Neural cell (in vitro differentiated cells): Measurements from ENCODE around the gene ARL14EPL.

Experiments
- CTCF ChIP-seq: fragments of 450-650 bp; IDR thresholded peaks from 2 replicates; pipeline ENCODE4 v1.5.1; 2014; ENCODE audit warnings: antibody characterized with exemption, mild to moderate bottlenecking, moderate library complexity; ENCODE audit not compliant: poor library complexity, severe bottlenecking
- EZH2 ChIP-seq: fragments of 200-600, 300-800 bp; shearing (Covaris generic), sonication (generic); IDR thresholded peaks from 2 replicates; pipeline ENCODE4 v1.6.1; 2014; ENCODE audit warnings: antibody characterized with exemption, low read length, borderline replicate concordance, mild to moderate bottlenecking; ENCODE audit not compliant: insufficient read depth, poor library complexity, severe bottlenecking
- MXI1 ChIP-seq: fragments of 450-650 bp; conservative IDR thresholded peaks from 2 replicates; pipeline ENCODE4 v1.6.1; 2014; ENCODE audit warnings: antibody characterized with exemption, mild to moderate bottlenecking; ENCODE audit not compliant: poor library complexity, severe bottlenecking
- POLR2AphosphoS5 ChIP-seq: IDR thresholded peaks from 2 replicates; pipeline ENCODE4 v1.6.1; 2012
- RAD21 ChIP-seq: fragments of 450-650 bp; conservative IDR thresholded peaks from 2 replicates; pipeline ENCODE4 v1.6.1; 2014; ENCODE audit warnings: antibody characterized with exemption, mild to moderate bottlenecking, moderate library complexity

GRCh38 chr5:116046261-116046660, 14.0 kb downstream of the ARL14EPL start:
- TF ChIP-seq POLR2AphosphoS5 (no peak), MXI1 (no peak), EZH2 (no peak), CTCF (no peak), RAD21 (no peak)
